MV-4-11 (cell line): ENCODE data around the gene RASGRF2.

Experiments used
- DNase-seq: peaks from one replicate; lab custom pipeline; 2025; lab: John Stamatoyannopoulos, UW

Gene RASGRF2

GRCh38 chr5:81204205-81204604 is 244.0 kb downstream of the RASGRF2 start:
- no peak for DNase-seq

- DNase-seq, result no peak
These were observed 244.9 kb downstream of the RASGRF2 start for GRCh38 chr5:81205058-81205457.

GRCh38 chr5:81207009-81207408 is 246.8 kb downstream of the RASGRF2 start:
- DNase-seq, result peak; percentile 14

GRCh38 chr5:81208904-81209303 is 248.7 kb downstream of the RASGRF2 start:
- DNase-seq, result no peak

GRCh38 chr5:81209386-81209785 is 249.2 kb downstream of the RASGRF2 start:
- DNase-seq, result no peak

GRCh38 chr5:81209869-81210493 is 249.8 kb downstream of the RASGRF2 start:
- DNase-seq, result no peak

DNA sequence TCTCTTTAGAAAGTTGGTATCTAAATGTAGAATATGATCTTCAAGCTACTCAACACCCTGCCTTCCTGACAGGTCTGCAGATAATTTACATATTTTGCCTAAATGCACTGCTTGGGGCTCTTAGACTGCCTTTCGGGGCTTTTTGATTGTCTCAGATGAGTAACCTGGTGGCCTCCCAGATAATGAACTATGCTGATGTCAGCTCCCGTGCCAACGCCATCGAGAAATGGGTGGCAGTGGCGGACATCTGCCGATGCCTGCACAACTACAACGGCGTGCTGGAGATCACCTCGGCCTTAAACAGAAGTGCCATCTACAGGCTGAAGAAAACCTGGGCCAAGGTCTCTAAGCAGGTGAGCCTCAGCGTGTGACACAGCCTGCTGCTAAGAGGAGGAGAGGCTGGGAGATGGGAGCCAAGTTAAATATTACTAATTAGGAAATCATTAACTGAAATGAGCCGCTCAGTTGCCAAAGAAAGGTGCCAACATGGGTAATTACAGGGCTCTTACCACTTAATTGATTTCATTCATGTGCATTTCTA is 252.1 kb downstream of the RASGRF2 start:
- no peak for DNase-seq

DNA sequence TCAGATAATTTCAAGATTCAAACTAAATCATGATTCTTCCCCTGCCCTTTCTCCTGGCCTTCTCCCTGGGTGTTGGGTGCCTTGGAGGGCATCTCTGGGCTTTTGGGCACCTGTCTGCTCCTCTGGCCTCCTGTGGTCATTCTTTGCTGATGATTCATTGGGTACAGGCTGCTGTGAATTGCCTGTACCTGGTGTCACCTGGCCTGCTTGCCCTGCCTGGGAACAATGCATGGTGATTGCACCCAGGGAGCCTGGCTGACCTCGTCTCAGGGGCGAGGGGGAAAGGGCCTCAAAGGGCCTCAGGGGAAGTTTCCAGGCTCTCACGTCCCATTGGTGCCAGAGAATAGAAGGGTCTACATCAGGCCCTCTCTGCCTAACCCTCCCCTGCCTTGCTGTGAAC is 252.9 kb downstream of the RASGRF2 start:
- DNase-seq, result no peak

GRCh38 chr5:81214848-81215247 is 254.7 kb downstream of the RASGRF2 start:
- no peak for DNase-seq

DNA sequence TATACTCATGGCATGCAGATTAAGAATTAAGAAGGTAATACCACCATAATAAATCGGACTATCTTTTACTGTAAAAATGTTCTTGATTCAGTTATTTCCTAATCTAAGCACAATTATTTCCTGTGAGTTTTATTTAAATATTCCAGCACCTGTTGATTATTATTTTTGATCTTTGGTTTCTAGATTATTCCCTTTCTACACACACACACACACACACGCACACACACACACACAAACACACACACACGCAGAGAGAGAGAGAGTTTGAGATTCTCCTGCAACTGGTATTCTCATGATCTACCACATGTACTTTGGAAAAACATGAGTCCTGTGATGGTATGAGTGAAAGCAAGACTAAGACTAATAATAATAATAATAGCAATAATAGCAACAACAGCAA is 256.0 kb downstream of the RASGRF2 start:
- no peak for DNase-seq

DNA sequence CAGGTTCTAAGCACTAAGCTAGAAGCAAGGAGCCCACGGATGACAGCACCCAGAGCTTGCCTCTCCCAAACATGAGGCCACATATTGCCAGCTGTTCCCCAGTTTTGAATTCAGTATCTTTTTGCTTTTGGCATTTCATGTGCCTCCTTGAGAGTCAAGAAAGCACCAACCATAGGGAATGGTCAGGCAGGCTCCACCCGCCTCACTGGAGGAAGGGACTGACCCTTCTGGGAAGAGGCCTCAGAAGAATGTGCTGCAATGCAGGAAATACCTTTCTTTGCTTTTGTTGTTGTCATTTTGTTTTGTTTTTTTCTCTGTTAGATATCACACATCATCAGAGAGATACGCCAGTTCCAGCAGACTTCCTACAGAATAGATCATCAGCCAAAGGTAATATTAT is 259.2 kb downstream of the RASGRF2 start:
- no peak for DNase-seq

DNA sequence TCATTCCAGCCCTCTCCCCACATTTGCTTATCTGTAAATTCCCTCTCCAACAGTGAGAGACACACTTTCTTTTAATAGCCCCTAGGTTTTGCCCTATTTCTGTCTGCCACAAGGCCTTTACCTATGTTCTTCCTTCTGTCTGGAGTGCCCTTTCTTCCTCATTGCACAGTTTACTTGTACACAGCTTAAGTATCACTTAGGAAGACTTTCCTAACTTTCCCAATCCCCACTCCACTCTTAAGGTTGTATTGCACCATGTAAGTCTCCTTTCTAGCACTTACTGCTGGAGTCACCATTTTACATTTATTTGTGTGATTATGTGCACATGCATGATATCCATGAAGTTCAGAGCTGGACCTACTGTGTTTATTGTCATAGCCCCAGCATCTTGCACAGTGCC is 262.1 kb downstream of the RASGRF2 start:
- no peak for DNase-seq

- DNase-seq, result no peak
These were observed 265.3 kb downstream of the RASGRF2 start for GRCh38 chr5:81225463-81225862.

- DNase-seq, result no peak
These were observed 266.1 kb downstream of the RASGRF2 start for GRCh38 chr5:81226286-81226685.

GRCh38 chr5:81226949-81227348 is 266.8 kb downstream of the RASGRF2 start:
- DNase-seq, result no peak

DNA sequence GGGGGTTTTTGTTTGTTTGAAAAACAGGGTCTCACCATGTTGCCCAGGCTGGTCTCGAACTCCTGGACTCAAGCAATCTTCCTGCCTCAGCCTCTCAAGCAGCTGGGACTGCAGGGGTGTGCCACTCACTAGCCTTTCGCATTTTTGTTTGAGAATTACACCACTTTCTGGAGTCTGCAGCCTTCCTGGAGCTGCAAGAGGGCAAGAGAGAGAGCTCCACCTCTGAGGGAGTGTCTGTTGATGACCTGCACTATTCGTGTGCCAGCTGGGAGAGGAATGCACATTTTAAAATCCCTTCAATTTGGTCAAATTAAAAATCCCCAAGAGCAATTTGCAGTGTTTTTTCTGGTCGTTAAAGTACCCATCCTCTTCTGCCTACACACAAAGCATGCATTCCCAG is 267.9 kb downstream of the RASGRF2 start:
- no peak for DNase-seq

- peak; percentile 17 for DNase-seq
These were observed 270.3 kb downstream of the RASGRF2 start for GRCh38 chr5:81230416-81230815.

DNA sequence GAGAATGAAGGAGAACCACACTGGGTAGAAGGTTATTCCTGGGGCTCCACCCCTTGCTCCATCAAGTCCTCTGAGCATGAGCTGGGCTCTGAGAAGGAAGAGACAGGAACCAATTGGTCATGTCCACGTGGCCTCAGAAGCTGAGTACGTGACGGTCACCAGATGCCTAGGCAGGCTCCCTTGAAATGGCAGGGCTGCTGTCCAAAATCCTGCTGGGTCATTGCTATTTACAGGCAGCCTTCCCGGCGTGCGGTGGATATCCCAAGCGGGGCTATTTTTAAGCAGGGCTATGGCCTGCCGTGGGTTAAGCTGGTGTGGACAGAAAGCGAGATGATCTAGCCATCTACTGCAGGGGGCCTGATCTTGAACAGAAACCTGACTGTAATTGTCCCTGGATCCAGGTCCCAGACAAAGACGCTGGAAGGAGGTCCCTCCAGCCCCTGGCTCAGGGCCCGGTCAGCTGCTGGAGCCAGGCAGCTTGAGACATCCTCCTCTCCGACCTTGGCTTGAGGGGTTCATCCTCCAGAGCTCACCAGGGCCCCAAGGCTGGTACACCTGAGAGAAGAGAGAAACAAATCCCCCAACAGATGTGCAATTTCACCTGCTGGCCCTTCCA is 272.4 kb downstream of the RASGRF2 start:
- DNase-seq, result no peak

- DNase-seq, result no peak
These were observed 273.0 kb downstream of the RASGRF2 start, which contains the start of gene CKMT2 for GRCh38 chr5:81233080-81233634. Gene CKMT2 (plus strand): TSS chr5:81233322. CDS start chr5:81251133, 17,811 bp downstream.

DNA sequence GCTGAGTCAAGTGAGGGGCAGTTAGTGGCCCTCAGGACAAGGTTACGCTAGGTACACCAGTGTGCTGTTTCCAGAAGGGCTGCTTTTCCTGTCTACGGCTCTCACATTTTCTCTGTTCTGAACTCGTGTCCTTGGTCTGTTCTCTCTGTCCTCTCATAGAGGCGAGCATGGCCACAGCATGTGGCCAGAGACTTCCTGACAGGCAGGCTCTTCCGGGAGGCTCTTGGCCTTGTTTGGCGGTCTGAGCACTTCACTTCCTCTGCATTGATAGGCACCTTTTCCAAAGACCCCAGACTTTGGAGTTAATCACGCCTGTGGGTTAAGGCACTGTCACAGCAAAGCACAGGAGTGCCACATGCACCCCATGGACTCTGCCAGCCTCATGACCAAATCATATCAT is 274.1 kb downstream of the RASGRF2 start:
- no peak for DNase-seq

- no peak for DNase-seq
These were observed 274.6 kb downstream of the RASGRF2 start for GRCh38 chr5:81234801-81235200.

GRCh38 chr5:81235287-81236072 is 275.3 kb downstream of the RASGRF2 start:
- no peak for DNase-seq

- DNase-seq, result no peak
These were observed 278.3 kb downstream of the RASGRF2 start for GRCh38 chr5:81238460-81238859.
